Measurements from ENCODE around the gene MDM1.
A peak's percentile ranks its signal among the peaks of the same experiment; 100 is the strongest.

MDM1 gene

DNA sequence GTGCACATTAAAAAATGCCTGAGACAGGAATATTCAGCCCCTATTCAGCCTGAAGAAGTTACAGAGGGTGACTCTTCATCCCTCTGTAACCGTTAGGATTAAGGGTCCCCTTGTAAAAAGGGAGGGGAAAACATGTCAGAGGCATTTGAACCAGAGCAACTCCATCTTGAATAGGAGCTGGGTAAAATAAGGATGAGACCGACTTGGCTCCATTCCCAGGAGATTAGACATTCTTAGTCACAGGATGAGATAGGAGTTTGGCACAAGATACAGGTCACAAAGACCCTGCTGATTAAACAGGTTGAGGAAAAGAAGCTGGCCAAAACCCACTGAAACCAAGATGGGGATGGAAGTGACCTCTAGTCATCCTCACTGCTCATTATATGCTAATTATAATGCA, 19.9 kb upstream of the MDM1 start:
- 0 out of 2 replicates have a peak, but pooled peaks have one; percentile 67 for TF ChIP-seq GLIS3 (CRISPR knock-in tag; IDR thresholded peaks at IDR 0.05)
- TF ChIP-seq ISL1 (CRISPR knock-in tag; IDR thresholded peaks at IDR 0.05) = peak; percentile 89
- TF ChIP-seq, protein P1, sequence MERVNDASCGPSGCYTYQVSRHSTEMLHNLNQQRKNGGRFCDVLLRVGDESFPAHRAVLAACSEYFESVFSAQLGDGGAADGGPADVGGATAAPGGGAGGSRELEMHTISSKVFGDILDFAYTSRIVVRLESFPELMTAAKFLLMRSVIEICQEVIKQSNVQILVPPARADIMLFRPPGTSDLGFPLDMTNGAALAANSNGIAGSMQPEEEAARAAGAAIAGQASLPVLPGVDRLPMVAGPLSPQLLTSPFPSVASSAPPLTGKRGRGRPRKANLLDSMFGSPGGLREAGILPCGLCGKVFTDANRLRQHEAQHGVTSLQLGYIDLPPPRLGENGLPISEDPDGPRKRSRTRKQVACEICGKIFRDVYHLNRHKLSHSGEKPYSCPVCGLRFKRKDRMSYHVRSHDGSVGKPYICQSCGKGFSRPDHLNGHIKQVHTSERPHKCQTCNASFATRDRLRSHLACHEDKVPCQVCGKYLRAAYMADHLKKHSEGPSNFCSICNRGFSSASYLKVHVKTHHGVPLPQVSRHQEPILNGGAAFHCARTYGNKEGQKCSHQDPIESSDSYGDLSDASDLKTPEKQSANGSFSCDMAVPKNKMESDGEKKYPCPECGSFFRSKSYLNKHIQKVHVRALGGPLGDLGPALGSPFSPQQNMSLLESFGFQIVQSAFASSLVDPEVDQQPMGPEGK (CRISPR knock-in tag; IDR thresholded peaks at IDR 0.05; ENCODE audit: borderline replicate concordance) = peak; percentile 81
- no peak; the same call in 1 of the 2 replicates for TF ChIP-seq TCF4 (CRISPR knock-in tag; IDR thresholded peaks at IDR 0.05; ENCODE audit: borderline replicate concordance)
- peak; percentile 96 for TF ChIP-seq ZFP3 (CRISPR knock-in tag; IDR thresholded peaks at IDR 0.05)
- TF ChIP-seq RARB (CRISPR knock-in tag; IDR thresholded peaks at IDR 0.05) = peak; percentile 86
- no peak for TF ChIP-seq BACH2 (CRISPR knock-in tag; IDR thresholded peaks at IDR 0.05; ENCODE audit: borderline replicate concordance)
- TF ChIP-seq ZNF565 (CRISPR knock-in tag; conservative IDR thresholded peaks at IDR 0.05; ENCODE audit: low read depth) = peak; percentile 26; the same call in 1 of the 2 replicates
- TF ChIP-seq ZNF8 (CRISPR knock-in tag; IDR thresholded peaks at IDR 0.05) = peak; percentile 58; the same call in 1 of the 2 replicates
- TF ChIP-seq, protein P2, sequence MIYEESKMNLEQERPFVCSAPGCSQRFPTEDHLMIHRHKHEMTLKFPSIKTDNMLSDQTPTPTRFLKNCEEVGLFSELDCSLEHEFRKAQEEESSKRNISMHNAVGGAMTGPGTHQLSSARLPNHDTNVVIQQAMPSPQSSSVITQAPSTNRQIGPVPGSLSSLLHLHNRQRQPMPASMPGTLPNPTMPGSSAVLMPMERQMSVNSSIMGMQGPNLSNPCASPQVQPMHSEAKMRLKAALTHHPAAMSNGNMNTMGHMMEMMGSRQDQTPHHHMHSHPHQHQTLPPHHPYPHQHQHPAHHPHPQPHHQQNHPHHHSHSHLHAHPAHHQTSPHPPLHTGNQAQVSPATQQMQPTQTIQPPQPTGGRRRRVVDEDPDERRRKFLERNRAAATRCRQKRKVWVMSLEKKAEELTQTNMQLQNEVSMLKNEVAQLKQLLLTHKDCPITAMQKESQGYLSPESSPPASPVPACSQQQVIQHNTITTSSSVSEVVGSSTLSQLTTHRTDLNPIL (CRISPR knock-in tag; IDR thresholded peaks at IDR 0.05; ENCODE audit: low read depth) = 0 out of 2 replicates have a peak, but pooled peaks have one; percentile 63
- no peak for TF ChIP-seq ZNF70 (CRISPR knock-in tag; IDR thresholded peaks at IDR 0.05)
- no peak for TF ChIP-seq ARNTL (CRISPR knock-in tag; IDR thresholded peaks at IDR 0.05; ENCODE audit: borderline replicate concordance, low read depth)
- TF ChIP-seq, protein P3, sequence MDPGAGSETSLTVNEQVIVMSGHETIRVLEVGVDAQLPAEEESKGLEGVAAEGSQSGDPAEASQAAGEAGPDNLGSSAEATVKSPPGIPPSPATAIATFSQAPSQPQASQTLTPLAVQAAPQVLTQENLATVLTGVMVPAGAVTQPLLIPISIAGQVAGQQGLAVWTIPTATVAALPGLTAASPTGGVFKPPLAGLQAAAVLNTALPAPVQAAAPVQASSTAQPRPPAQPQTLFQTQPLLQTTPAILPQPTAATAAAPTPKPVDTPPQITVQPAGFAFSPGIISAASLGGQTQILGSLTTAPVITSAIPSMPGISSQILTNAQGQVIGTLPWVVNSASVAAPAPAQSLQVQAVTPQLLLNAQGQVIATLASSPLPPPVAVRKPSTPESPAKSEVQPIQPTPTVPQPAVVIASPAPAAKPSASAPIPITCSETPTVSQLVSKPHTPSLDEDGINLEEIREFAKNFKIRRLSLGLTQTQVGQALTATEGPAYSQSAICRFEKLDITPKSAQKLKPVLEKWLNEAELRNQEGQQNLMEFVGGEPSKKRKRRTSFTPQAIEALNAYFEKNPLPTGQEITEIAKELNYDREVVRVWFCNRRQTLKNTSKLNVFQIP (CRISPR knock-in tag; IDR thresholded peaks at IDR 0.05; ENCODE audit: borderline replicate concordance, low read depth) = no peak
- TF ChIP-seq SNAI2 (CRISPR knock-in tag; IDR thresholded peaks at IDR 0.05) = peak; percentile 99
- TF ChIP-seq CSDC2 (CRISPR knock-in tag; IDR thresholded peaks at IDR 0.05) = peak; percentile 99
- TF ChIP-seq, protein P4, sequence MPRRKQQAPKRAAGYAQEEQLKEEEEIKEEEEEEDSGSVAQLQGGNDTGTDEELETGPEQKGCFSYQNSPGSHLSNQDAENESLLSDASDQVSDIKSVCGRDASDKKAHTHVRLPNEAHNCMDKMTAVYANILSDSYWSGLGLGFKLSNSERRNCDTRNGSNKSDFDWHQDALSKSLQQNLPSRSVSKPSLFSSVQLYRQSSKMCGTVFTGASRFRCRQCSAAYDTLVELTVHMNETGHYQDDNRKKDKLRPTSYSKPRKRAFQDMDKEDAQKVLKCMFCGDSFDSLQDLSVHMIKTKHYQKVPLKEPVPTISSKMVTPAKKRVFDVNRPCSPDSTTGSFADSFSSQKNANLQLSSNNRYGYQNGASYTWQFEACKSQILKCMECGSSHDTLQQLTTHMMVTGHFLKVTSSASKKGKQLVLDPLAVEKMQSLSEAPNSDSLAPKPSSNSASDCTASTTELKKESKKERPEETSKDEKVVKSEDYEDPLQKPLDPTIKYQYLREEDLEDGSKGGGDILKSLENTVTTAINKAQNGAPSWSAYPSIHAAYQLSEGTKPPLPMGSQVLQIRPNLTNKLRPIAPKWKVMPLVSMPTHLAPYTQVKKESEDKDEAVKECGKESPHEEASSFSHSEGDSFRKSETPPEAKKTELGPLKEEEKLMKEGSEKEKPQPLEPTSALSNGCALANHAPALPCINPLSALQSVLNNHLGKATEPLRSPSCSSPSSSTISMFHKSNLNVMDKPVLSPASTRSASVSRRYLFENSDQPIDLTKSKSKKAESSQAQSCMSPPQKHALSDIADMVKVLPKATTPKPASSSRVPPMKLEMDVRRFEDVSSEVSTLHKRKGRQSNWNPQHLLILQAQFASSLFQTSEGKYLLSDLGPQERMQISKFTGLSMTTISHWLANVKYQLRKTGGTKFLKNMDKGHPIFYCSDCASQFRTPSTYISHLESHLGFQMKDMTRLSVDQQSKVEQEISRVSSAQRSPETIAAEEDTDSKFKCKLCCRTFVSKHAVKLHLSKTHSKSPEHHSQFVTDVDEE (CRISPR knock-in tag; IDR thresholded peaks at IDR 0.05) = peak; percentile 53; the same call in 1 of the 2 replicates
- peak; percentile 84 for TF ChIP-seq TOX (CRISPR knock-in tag; IDR thresholded peaks at IDR 0.05; ENCODE audit: borderline replicate concordance)
- peak; percentile 97 for TF ChIP-seq OSR1 (CRISPR knock-in tag; IDR thresholded peaks at IDR 0.05)
- TF ChIP-seq, protein P5, sequence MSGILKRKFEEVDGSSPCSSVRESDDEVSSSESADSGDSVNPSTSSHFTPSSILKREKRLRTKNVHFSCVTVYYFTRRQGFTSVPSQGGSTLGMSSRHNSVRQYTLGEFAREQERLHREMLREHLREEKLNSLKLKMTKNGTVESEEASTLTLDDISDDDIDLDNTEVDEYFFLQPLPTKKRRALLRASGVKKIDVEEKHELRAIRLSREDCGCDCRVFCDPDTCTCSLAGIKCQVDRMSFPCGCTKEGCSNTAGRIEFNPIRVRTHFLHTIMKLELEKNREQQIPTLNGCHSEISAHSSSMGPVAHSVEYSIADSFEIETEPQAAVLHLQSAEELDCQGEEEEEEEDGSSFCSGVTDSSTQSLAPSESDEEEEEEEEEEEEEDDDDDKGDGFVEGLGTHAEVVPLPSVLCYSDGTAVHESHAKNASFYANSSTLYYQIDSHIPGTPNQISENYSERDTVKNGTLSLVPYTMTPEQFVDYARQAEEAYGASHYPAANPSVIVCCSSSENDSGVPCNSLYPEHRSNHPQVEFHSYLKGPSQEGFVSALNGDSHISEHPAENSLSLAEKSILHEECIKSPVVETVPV (CRISPR knock-in tag; IDR thresholded peaks at IDR 0.05) = 0 out of 2 replicates have a peak, but pooled peaks have one; percentile 35
- TF ChIP-seq ZC3H10 (CRISPR knock-in tag; IDR thresholded peaks at IDR 0.05) = peak; percentile 96
- TF ChIP-seq ESRRG (CRISPR knock-in tag; IDR thresholded peaks at IDR 0.05) = peak; percentile 96
- TF ChIP-seq ZFP30 (CRISPR knock-in tag; IDR thresholded peaks at IDR 0.05) = 0 out of 2 replicates have a peak, but pooled peaks have one; percentile 43
- no peak for TF ChIP-seq PPARA (CRISPR knock-in tag; IDR thresholded peaks at IDR 0.05; ENCODE audit: borderline replicate concordance)
- no peak for ATAC-seq

DNA sequence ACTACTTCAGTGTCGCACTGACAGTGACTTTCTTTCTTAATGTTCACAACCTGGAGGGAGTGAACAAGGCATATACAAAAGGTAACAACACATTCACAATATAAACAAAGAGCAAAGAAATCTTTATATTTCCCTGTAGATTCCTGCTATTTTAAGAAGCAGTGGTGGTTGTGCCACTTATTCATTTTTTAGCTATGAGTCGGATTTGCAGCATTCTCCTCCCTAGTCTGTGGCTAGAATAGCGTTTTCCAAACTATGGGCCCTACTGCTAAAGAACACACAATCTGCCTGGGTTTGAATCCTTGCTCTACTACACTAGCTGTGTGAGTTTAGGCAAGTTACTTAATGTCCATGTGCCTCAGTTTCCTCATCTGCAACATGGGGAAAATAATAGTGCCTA, 18.6 kb upstream of the MDM1 start:
- peak; percentile 75 for ATAC-seq
- TF ChIP-seq BACH2 (CRISPR knock-in tag; IDR thresholded peaks at IDR 0.05; ENCODE audit: borderline replicate concordance) (no peak), ZC3H10 (CRISPR knock-in tag; IDR thresholded peaks at IDR 0.05) (no peak), OSR1 (CRISPR knock-in tag; IDR thresholded peaks at IDR 0.05) (no peak), TOX (CRISPR knock-in tag; IDR thresholded peaks at IDR 0.05; ENCODE audit: borderline replicate concordance) (no peak), TCF4 (CRISPR knock-in tag; IDR thresholded peaks at IDR 0.05; ENCODE audit: borderline replicate concordance) (no peak), GLIS3 (CRISPR knock-in tag; IDR thresholded peaks at IDR 0.05) (no peak), ISL1 (CRISPR knock-in tag; IDR thresholded peaks at IDR 0.05) (no peak), ZNF70 (CRISPR knock-in tag; IDR thresholded peaks at IDR 0.05) (no peak), ZFP30 (CRISPR knock-in tag; IDR thresholded peaks at IDR 0.05) (no peak), CSDC2 (CRISPR knock-in tag; IDR thresholded peaks at IDR 0.05) (no peak), PPARA (CRISPR knock-in tag; IDR thresholded peaks at IDR 0.05; ENCODE audit: borderline replicate concordance) (no peak), ZNF565 (CRISPR knock-in tag; conservative IDR thresholded peaks at IDR 0.05; ENCODE audit: low read depth) (no peak), ESRRG (CRISPR knock-in tag; IDR thresholded peaks at IDR 0.05) (no peak), SNAI2 (CRISPR knock-in tag; IDR thresholded peaks at IDR 0.05) (no peak)
- TF ChIP-seq, protein P2 (CRISPR knock-in tag; IDR thresholded peaks at IDR 0.05; ENCODE audit: low read depth) = no peak
- TF ChIP-seq, protein P5 (CRISPR knock-in tag; IDR thresholded peaks at IDR 0.05) = no peak
- TF ChIP-seq, protein P3 (CRISPR knock-in tag; IDR thresholded peaks at IDR 0.05; ENCODE audit: borderline replicate concordance, low read depth) = no peak

Measured in SK-N-SH treated with all-trans-retinoic acid at 6 μM for 48 hours (cell line).